Measurements from ENCODE around the gene FXYD3. TPM values are rescaled to one million over a fixed set of nuclear protein-coding genes. Genes with fewer than 3 reads are reported as not detected.

FXYD3 gene
- total RNA-seq, 1 donor from 2014 or later = 1.1 TPM

GRCh38 chr19:35165200-35166058 is 49.8 kb downstream of the FXYD3 start:
- Histone ChIP-seq H3K27me3 (ENCODE audit: low read depth) (no peaks in the 10 kb centered on the region), H3K27ac (replicated peaks) (no peak overlapping the region), H3K9me3 (replicated peaks) (peaks cover 48% of the 10 kb centered on the region), H3K4me1 (no peaks in the 10 kb centered on the region), H3K36me3 (peaks cover 68% of the 10 kb centered on the region), H3K4me3 (no peak overlapping the region)
- DNase-seq = no peak
- intact Hi-C loops (cut with micrococcal nuclease) = no loop called here
- TF ChIP-seq, protein P1, sequence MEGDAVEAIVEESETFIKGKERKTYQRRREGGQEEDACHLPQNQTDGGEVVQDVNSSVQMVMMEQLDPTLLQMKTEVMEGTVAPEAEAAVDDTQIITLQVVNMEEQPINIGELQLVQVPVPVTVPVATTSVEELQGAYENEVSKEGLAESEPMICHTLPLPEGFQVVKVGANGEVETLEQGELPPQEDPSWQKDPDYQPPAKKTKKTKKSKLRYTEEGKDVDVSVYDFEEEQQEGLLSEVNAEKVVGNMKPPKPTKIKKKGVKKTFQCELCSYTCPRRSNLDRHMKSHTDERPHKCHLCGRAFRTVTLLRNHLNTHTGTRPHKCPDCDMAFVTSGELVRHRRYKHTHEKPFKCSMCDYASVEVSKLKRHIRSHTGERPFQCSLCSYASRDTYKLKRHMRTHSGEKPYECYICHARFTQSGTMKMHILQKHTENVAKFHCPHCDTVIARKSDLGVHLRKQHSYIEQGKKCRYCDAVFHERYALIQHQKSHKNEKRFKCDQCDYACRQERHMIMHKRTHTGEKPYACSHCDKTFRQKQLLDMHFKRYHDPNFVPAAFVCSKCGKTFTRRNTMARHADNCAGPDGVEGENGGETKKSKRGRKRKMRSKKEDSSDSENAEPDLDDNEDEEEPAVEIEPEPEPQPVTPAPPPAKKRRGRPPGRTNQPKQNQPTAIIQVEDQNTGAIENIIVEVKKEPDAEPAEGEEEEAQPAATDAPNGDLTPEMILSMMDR (IDR thresholded peaks at IDR 0.05; ENCODE audit: borderline replicate concordance) = no peak

- intact Hi-C loops (cut with micrococcal nuclease) = no loop called here
- H3K4me1 ChIP-seq = no peaks in the 10 kb centered on the region
- no peaks in the 10 kb centered on the region for H3K27me3 ChIP-seq (ENCODE audit: low read depth)
- H3K4me3 ChIP-seq = no peak overlapping the region
- TF ChIP-seq, protein P1 (IDR thresholded peaks at IDR 0.05; ENCODE audit: borderline replicate concordance) = no peak
- H3K9me3 ChIP-seq (replicated peaks) = peaks cover 48% of the 10 kb centered on the region
- H3K27ac ChIP-seq (replicated peaks) = no peak overlapping the region
- DNase-seq = no peak
- H3K36me3 ChIP-seq = peaks cover 61% of the 10 kb centered on the region
These were observed 50.8 kb downstream of the FXYD3 start for GRCh38 chr19:35166100-35167063.

GRCh38 chr19:35167251-35168119 is 51.9 kb downstream of the FXYD3 start:
- TF ChIP-seq, protein P1 (IDR thresholded peaks at IDR 0.05; ENCODE audit: borderline replicate concordance) = no peak
- H3K36me3 ChIP-seq = peaks cover 50% of the 10 kb centered on the region
- H3K4me3 ChIP-seq = no peak overlapping the region
- peaks cover 7% of the 10 kb centered on the region for H3K4me1 ChIP-seq
- H3K9me3 ChIP-seq (replicated peaks) = peaks cover 42% of the 10 kb centered on the region
- no peak overlapping the region for H3K27ac ChIP-seq (replicated peaks)
- no peaks in the 10 kb centered on the region for H3K27me3 ChIP-seq (ENCODE audit: low read depth)
- intact Hi-C loops (cut with micrococcal nuclease) = no loop called here
- no peak for DNase-seq

- peaks cover 7% of the 10 kb centered on the region for H3K4me1 ChIP-seq
- H3K9me3 ChIP-seq (replicated peaks) = peaks cover 36% of the 10 kb centered on the region
- no peak overlapping the region for H3K4me3 ChIP-seq
- no peak for DNase-seq
- H3K36me3 ChIP-seq = peaks cover 42% of the 10 kb centered on the region
- H3K27ac ChIP-seq (replicated peaks) = no peak overlapping the region
- intact Hi-C loops (cut with micrococcal nuclease) = no loop called here
- no peaks in the 10 kb centered on the region for H3K27me3 ChIP-seq (ENCODE audit: low read depth)
- TF ChIP-seq, protein P1 (IDR thresholded peaks at IDR 0.05; ENCODE audit: borderline replicate concordance) = no peak
These were observed 52.6 kb downstream of the FXYD3 start for GRCh38 chr19:35168196-35168595.

All from left ventricle myocardium inferior (tissue), 1 donor.